Testis (tissue), 2 donors: ENCODE data around the gene RPS25.

ENCODE experiments used
- CTCF ChIP-seq, 3 experiments: fragments of 450-650 bp in 2 of 3; fragments of 200-600 bp in 1 of 3; sonication (generic) in 1 of 3; IDR thresholded peaks; one replicate each; pipeline ENCODE4 v1.5.1; 2016 to 2019; ENCODE audit warnings: antibody characterized with exemption in 3 of 3, mild to moderate bottlenecking in 2 of 3, moderate library complexity in 1 of 3
- POLR2A ChIP-seq: fragments of 450-650 bp; IDR thresholded peaks from one replicate; pipeline ENCODE4 v1.6.1; 2017; ENCODE audit warnings: antibody characterized with exemption, mild to moderate bottlenecking, moderate library complexity

- no peak for TF ChIP-seq CTCF (IDR thresholded peaks at IDR 0.05)
- no peak for TF ChIP-seq POLR2A
Measured at GRCh38 chr11:119027561-119028345, 9.6 kb upstream of the RPS25 start.
